GM12891 (cell line): ENCODE data around the gene SCPEP1.
"Not testable (repeated sequence)": the region's sequence is repeated elsewhere in the genome, so short reads cannot be mapped to it uniquely, and the experiment has no call there.

Experiments used
- DNase-seq: peaks from one replicate; pipeline ENCODE4 v3.0.0; 2011; ENCODE audit warnings: low spot score; ENCODE audit not compliant: insufficient read length
- FAIRE-seq: peaks from 2 replicates; lab custom pipeline; 2011; peaks lifted over from hg19 to GRCh38; lab: Jason Lieb, UNC
- PAX5 ChIP-seq: IDR thresholded peaks from 2 replicates; pipeline ENCODE4 v1.6.1; 2011; ENCODE audit warnings: low read length, moderate library complexity, mild to moderate bottlenecking; ENCODE audit not compliant: insufficient read depth, severe bottlenecking
- POLR2A ChIP-seq: IDR thresholded peaks from 2 replicates; pipeline ENCODE4 v1.6.1; 2011; ENCODE audit warnings: low read depth, low read length, control low read depth
- POLR2AphosphoS5 ChIP-seq: IDR thresholded peaks from 2 replicates; pipeline ENCODE4 v1.6.1; 2011; ENCODE audit warnings: low read depth, low read length, control low read depth
- POU2F2 ChIP-seq: IDR thresholded peaks from 2 replicates; pipeline ENCODE4 v1.6.1; 2011; ENCODE audit warnings: low read depth, mild to moderate bottlenecking, control low read depth, low read length, moderate library complexity
- SPI1 ChIP-seq: IDR thresholded peaks from 2 replicates; pipeline ENCODE4 v1.6.1; 2011; ENCODE audit warnings: low read depth, low read length, control low read depth
- TAF1 ChIP-seq: IDR thresholded peaks from 2 replicates; pipeline ENCODE4 v1.6.1; 2011; ENCODE audit warnings: low read depth, low read length, control low read depth

Gene SCPEP1

GRCh38 chr17:56960596-56961538 lies 17.1 kb upstream of the SCPEP1 start, which contains the start of gene COIL:
TSS of gene COIL (minus strand) at chr17:56961050. CDS start at chr17:56961019, 31 bp downstream.
- TF ChIP-seq TAF1 (peak; percentile 72; the same call in 1 of the 2 replicates), POLR2A (peak; percentile 79), SPI1 (no peak), PAX5 (peak; percentile 5), POU2F2 (no peak), POLR2AphosphoS5 (peak; percentile 83)
- peak; percentile 81 for DNase-seq
- FAIRE-seq: peak; percentile 85

- FAIRE-seq, DNase-seq: not testable (repeated sequence)
Measured at GRCh38 chr17:56965241-56965640, 12.7 kb upstream of the SCPEP1 start.

GRCh38 chr17:56965681-56966080 lies 12.2 kb upstream of the SCPEP1 start:
- not testable (repeated sequence) for DNase-seq, FAIRE-seq

- no peak for DNase-seq
- FAIRE-seq: no peak
- TF ChIP-seq PAX5 (no peak), POLR2A (no peak), SPI1 (no peak), POLR2AphosphoS5 (no peak), POU2F2 (no peak), TAF1 (no peak)
Measured at GRCh38 chr17:56966338-56966737, 11.6 kb upstream of the SCPEP1 start.

GRCh38 chr17:56970974-56971373 lies 7.0 kb upstream of the SCPEP1 start:
- FAIRE-seq: no peak
- DNase-seq: no peak
- no peak for TF ChIP-seq SPI1
- TF ChIP-seq TAF1: no peak
- no peak for TF ChIP-seq POU2F2
- no peak for TF ChIP-seq POLR2A
- no peak for TF ChIP-seq POLR2AphosphoS5
- TF ChIP-seq PAX5: no peak

- FAIRE-seq (no peak), DNase-seq (no peak)
- TF ChIP-seq POLR2AphosphoS5 (no peak), PAX5 (no peak), SPI1 (no peak), POLR2A (no peak)
Measured at GRCh38 chr17:56972111-56972730, 5.7 kb upstream of the SCPEP1 start.

- no peak for FAIRE-seq
- DNase-seq: no peak
- TF ChIP-seq POU2F2: no peak
- no peak for TF ChIP-seq SPI1
- no peak for TF ChIP-seq POLR2A
- no peak for TF ChIP-seq TAF1
- no peak for TF ChIP-seq PAX5
- TF ChIP-seq POLR2AphosphoS5: no peak
Measured at GRCh38 chr17:56973520-56973919, 4.4 kb upstream of the SCPEP1 start.

GRCh38 chr17:56974055-56974454 lies 3.9 kb upstream of the SCPEP1 start:
- FAIRE-seq: no peak
- TF ChIP-seq SPI1 (no peak), POLR2A (no peak), POLR2AphosphoS5 (no peak), TAF1 (no peak), POU2F2 (no peak), PAX5 (no peak)
- DNase-seq: no peak

GRCh38 chr17:56975656-56976055 lies 2.3 kb upstream of the SCPEP1 start:
- FAIRE-seq (no peak), DNase-seq (no peak)
- TF ChIP-seq PAX5: no peak
- no peak for TF ChIP-seq POLR2A
- no peak for TF ChIP-seq TAF1
- TF ChIP-seq POLR2AphosphoS5: no peak
- TF ChIP-seq SPI1: no peak
- no peak for TF ChIP-seq POU2F2

- FAIRE-seq (no peak), DNase-seq (no peak)
Measured at GRCh38 chr17:56976941-56977608, 856 bp upstream of the SCPEP1 start.

More at GRCh38 chr17:56976941-56977608, 856 bp upstream of the SCPEP1 start:
- TF ChIP-seq SPI1 (no peak), PAX5 (no peak), POLR2AphosphoS5 (no peak), POLR2A (no peak), POU2F2 (no peak), TAF1 (no peak)
